HEK293 (cell line): Measurements from ENCODE around the gene TUBB3.

Experiments used
- CTCF ChIA-PET: fragments of 350-600 bp; formaldehyde crosslinking; extraction: SDS; loops from one replicate; lab custom pipeline; 2021; ENCODE audit warnings: antibody characterized with exemption; lab: Yijun Ruan, JAX
- POLR2A ChIA-PET: fragments of 300-600 bp; formaldehyde crosslinking; extraction: SDS; loops from one replicate; lab custom pipeline; 2020; ENCODE audit warnings: antibody characterized with exemption, inconsistent platforms; lab: Yijun Ruan, JAX
- H3K27ac ChIP-seq: fragments of 200-500 bp; sonication (Bioruptor generic); 2 replicates; pipeline ENCODE4 v1.5.1; 2014; ENCODE audit warnings: low read depth, low read length, control low read depth, inconsistent platforms; ENCODE audit errors: extremely low read depth
- H3K36me3 ChIP-seq, 2 experiments: fragments of 200-500 bp in 1 of 2; sonication (Bioruptor generic) in 1 of 2; 1 replicate in 1 of 2; 2 replicates in 1 of 2; pipeline ENCODE4 v1.5.1; 2014 to 2017; ENCODE audit warnings: inconsistent platforms in 2 of 2, low read length in 2 of 2; ENCODE audit not compliant: control insufficient read depth in 2 of 2, insufficient read depth in 1 of 2
- H3K4me1 ChIP-seq: fragments of 200-500 bp; sonication (Bioruptor generic); 2 replicates; pipeline ENCODE4 v1.5.1; 2014; ENCODE audit warnings: mild to moderate bottlenecking, low read length, inconsistent platforms; ENCODE audit not compliant: control insufficient read depth, insufficient read depth
- H3K4me3 ChIP-seq: 2 replicates; pipeline ENCODE4 v1.5.1; 2011; ENCODE audit warnings: low read depth, mild to moderate bottlenecking, control low read depth, low read length, moderate library complexity
- H3K9me3 ChIP-seq: fragments of 200-500 bp; sonication (Bioruptor generic); 2 replicates; pipeline ENCODE4 v1.5.1; 2014; ENCODE audit warnings: low read depth, low read length, inconsistent platforms; ENCODE audit not compliant: control insufficient read depth, insufficient read depth
- EGR2 ChIP-seq: fragments of 450-650 bp; formaldehyde crosslinking; IDR thresholded peaks from 2 replicates; pipeline ENCODE4 v1.5.1; 2016; ENCODE audit warnings: low read depth, missing biosample characterization, missing genetic modification characterization
- KLF1 ChIP-seq: fragments of 450-650 bp; formaldehyde crosslinking; IDR thresholded peaks from 2 replicates; pipeline ENCODE4 v1.5.1; 2016; ENCODE audit warnings: missing biosample characterization, missing genetic modification characterization
- SP2 ChIP-seq: fragments of 450-650 bp; formaldehyde crosslinking; IDR thresholded peaks from 2 replicates; pipeline ENCODE4 v1.5.1; 2016; ENCODE audit warnings: missing biosample characterization, missing genetic modification characterization
- TSHZ1 ChIP-seq: fragments of 450-650 bp; formaldehyde crosslinking; IDR thresholded peaks from 2 replicates; pipeline ENCODE4 v1.5.1; 2016; ENCODE audit warnings: missing biosample characterization, missing genetic modification characterization, borderline replicate concordance
- ZFHX2 ChIP-seq: fragments of 450-650 bp; formaldehyde crosslinking; conservative IDR thresholded peaks from 2 replicates; pipeline ENCODE4 v1.5.1; 2016; ENCODE audit warnings: missing biosample characterization, missing genetic modification characterization
- ZNF10 ChIP-seq: fragments of 450-650 bp; formaldehyde crosslinking; IDR thresholded peaks from 2 replicates; pipeline ENCODE4 v1.5.1; 2017; ENCODE audit warnings: missing biosample characterization, missing genetic modification characterization
- ZNF146 ChIP-seq: fragments of 450-650 bp; formaldehyde crosslinking; IDR thresholded peaks from 2 replicates; pipeline ENCODE4 v1.5.1; 2016; ENCODE audit warnings: missing biosample characterization, missing genetic modification characterization
- ZNF266 ChIP-seq: fragments of 450-650 bp; formaldehyde crosslinking; IDR thresholded peaks from 2 replicates; pipeline ENCODE4 v1.5.1; 2016; ENCODE audit warnings: missing biosample characterization, missing genetic modification characterization, low read depth
- ZNF292 ChIP-seq: fragments of 450-650 bp; formaldehyde crosslinking; IDR thresholded peaks from 2 replicates; pipeline ENCODE4 v1.5.1; 2016; ENCODE audit warnings: low read depth, missing biosample characterization, missing genetic modification characterization, borderline replicate concordance
- ZNF394 ChIP-seq: fragments of 450-650 bp; formaldehyde crosslinking; IDR thresholded peaks from 2 replicates; pipeline ENCODE4 v1.5.1; 2016; ENCODE audit warnings: missing biosample characterization, missing genetic modification characterization, mild to moderate bottlenecking, moderate library complexity, borderline replicate concordance
- ZNF423 ChIP-seq: fragments of 450-650 bp; formaldehyde crosslinking; IDR thresholded peaks from 2 replicates; pipeline ENCODE4 v1.5.1; 2016; ENCODE audit warnings: missing biosample characterization, missing genetic modification characterization
- ZNF48 ChIP-seq: fragments of 450-650 bp; formaldehyde crosslinking; IDR thresholded peaks from 2 replicates; pipeline ENCODE4 v1.5.1; 2016; ENCODE audit warnings: missing biosample characterization, missing genetic modification characterization
- ZNF510 ChIP-seq: fragments of 450-650 bp; formaldehyde crosslinking; IDR thresholded peaks from 2 replicates; pipeline ENCODE4 v1.5.1; 2018; ENCODE audit warnings: mild to moderate bottlenecking, missing genetic modification characterization, missing biosample characterization; ENCODE audit not compliant: insufficient replicate concordance
- ZNF521 ChIP-seq: fragments of 450-650 bp; formaldehyde crosslinking; IDR thresholded peaks from 2 replicates; pipeline ENCODE4 v1.5.1; 2017; ENCODE audit warnings: missing biosample characterization, mild to moderate bottlenecking, missing genetic modification characterization
- ZNF530 ChIP-seq: fragments of 450-650 bp; formaldehyde crosslinking; IDR thresholded peaks from 2 replicates; pipeline ENCODE4 v1.5.1; 2016; ENCODE audit warnings: low read depth, missing biosample characterization, missing genetic modification characterization
- ZNF544 ChIP-seq: fragments of 450-650 bp; formaldehyde crosslinking; IDR thresholded peaks from 2 replicates; pipeline ENCODE4 v1.5.0; 2017; ENCODE audit warnings: missing biosample characterization, missing genetic modification characterization
- ZNF555 ChIP-seq: fragments of 450-650 bp; formaldehyde crosslinking; conservative IDR thresholded peaks from 2 replicates; pipeline ENCODE4 v1.5.1; 2017; ENCODE audit warnings: missing biosample characterization, mild to moderate bottlenecking, missing genetic modification characterization, inconsistent platforms
- ZNF580 ChIP-seq: fragments of 450-650 bp; formaldehyde crosslinking; IDR thresholded peaks from 2 replicates; pipeline ENCODE4 v1.5.1; 2016; ENCODE audit warnings: missing biosample characterization, missing genetic modification characterization
- ZNF585B ChIP-seq: fragments of 450-650 bp; formaldehyde crosslinking; IDR thresholded peaks from 2 replicates; pipeline ENCODE4 v1.5.1; 2016; ENCODE audit warnings: missing biosample characterization, missing genetic modification characterization
- ZNF645 ChIP-seq: fragments of 450-650 bp; formaldehyde crosslinking; IDR thresholded peaks from 2 replicates; pipeline ENCODE4; 2016; ENCODE audit warnings: missing biosample characterization, missing genetic modification characterization
- ZNF76 ChIP-seq: fragments of 450-650 bp; formaldehyde crosslinking; IDR thresholded peaks from 2 replicates; pipeline ENCODE4; 2016; ENCODE audit warnings: low read depth, missing biosample characterization, missing genetic modification characterization, borderline replicate concordance
- ZNF776 ChIP-seq: fragments of 450-650 bp; formaldehyde crosslinking; IDR thresholded peaks from 2 replicates; pipeline ENCODE4 v1.5.0; 2017; ENCODE audit warnings: missing biosample characterization, missing genetic modification characterization, borderline replicate concordance
- ZNF791 ChIP-seq: fragments of 450-650 bp; formaldehyde crosslinking; IDR thresholded peaks from 2 replicates; pipeline ENCODE4 v1.5.1; 2016; ENCODE audit warnings: missing biosample characterization, missing genetic modification characterization

Gene TUBB3

GRCh38 chr16:89957216-89957785, 34.2 kb downstream of the TUBB3 start:
- no peaks in the 10 kb centered on the region for H3K4me1 ChIP-seq
- no peak for TF ChIP-seq KLF1 (tag by site-specific recombination)
- no peak for TF ChIP-seq ZNF585B
- TF ChIP-seq EGR2: peak; percentile 40; the same call in 1 of the 2 replicates
- no peak for TF ChIP-seq ZNF266 (tag by site-specific recombination)
- no peak for TF ChIP-seq ZNF521 (tag by site-specific recombination)
- TF ChIP-seq ZFHX2: peak; percentile 25; the same call in 1 of the 2 replicates
- TF ChIP-seq, all 188 proteins: peak for 2
- POLR2A ChIA-PET: no interaction called here
- CTCF ChIA-PET: interaction anchor here (1.3 kb wide), 1 partner anchor 46 kb away, joined by 3 read pairs; no protein-coding TSS in a partner anchor
- no peaks in the 10 kb centered on the region for H3K9me3 ChIP-seq
- peaks cover 7 to 69% of the 10 kb centered on the region in 2 experiments; a peak in 2 of 3 replicates for H3K36me3 ChIP-seq
- H3K27ac ChIP-seq: no peak overlapping the region
- no peak overlapping the region for H3K4me3 ChIP-seq

DNA sequence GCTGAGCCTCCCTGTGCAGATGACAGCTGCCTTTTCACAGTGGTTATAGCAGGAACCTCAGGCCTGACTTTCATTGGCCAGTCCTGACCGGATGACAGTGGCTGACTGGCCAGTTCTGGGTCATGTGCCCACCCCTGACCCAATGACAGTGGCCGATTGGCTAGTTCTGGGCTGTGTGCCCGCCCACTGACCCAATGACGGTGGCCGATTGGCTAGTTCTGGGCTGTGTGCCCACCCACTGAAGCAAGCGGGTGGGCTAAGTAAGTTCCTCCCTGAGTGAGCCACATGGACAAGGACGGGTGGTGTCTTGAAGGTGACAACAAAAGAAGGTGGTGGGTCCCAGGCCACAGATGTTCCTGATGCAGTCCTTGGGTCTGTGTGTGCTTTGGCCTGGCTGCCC, 34.9 kb downstream of the TUBB3 start:
- H3K4me1 ChIP-seq: no peaks in the 10 kb centered on the region
- H3K9me3 ChIP-seq: no peaks in the 10 kb centered on the region
- H3K4me3 ChIP-seq: no peak overlapping the region
- ChIA-PET POLR2A (no interaction called here), CTCF (no interaction called here)
- TF ChIP-seq ZNF48 (tag by site-specific recombination): no peak
- TF ChIP-seq SP2 (tag by site-specific recombination): peak; percentile 83
- no peak for TF ChIP-seq ZNF791 (tag by site-specific recombination)
- H3K36me3 ChIP-seq: peaks cover 7 to 68% of the 10 kb centered on the region in 2 experiments; a peak in 2 of 3 replicates
- H3K27ac ChIP-seq: no peak overlapping the region

GRCh38 chr16:89958596-89958995, 35.5 kb downstream of the TUBB3 start:
- no peak overlapping the region for H3K27ac ChIP-seq
- TF ChIP-seq ZNF76 (tag by site-specific recombination) (peak; percentile 79), ZNF10 (tag by site-specific recombination) (no peak)
- ChIA-PET CTCF (no interaction called here), POLR2A (no interaction called here)
- peaks cover 7 to 68% of the 10 kb centered on the region in 2 experiments; a peak in 2 of 3 replicates for H3K36me3 ChIP-seq
- H3K9me3 ChIP-seq: no peaks in the 10 kb centered on the region
- H3K4me1 ChIP-seq: no peaks in the 10 kb centered on the region
- H3K4me3 ChIP-seq: no peak overlapping the region

DNA sequence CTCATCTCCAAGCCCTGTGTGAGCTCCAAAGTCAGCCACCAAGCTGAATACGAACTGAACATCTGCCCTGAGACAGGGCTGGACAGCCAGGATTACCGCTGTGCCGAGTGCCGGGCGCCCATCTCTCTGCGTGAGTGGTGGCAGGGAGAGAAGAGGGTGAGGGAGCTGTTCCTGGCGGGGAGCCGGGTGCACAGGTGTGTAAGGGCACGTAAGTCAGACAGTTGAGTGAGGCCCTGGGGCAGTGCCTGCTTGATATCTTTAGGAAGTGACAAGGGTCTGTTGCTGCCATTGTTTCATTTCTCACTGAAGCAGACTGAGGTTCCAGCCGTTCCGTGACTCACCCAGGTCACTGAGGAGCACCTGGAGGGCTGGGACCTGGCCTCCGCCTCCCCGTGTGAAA, 37.8 kb downstream of the TUBB3 start:
- POLR2A ChIA-PET: interaction anchor here (2.0 kb wide), 1 partner anchor 9 kb away, joined by 6 read pairs; no protein-coding TSS in a partner anchor
- CTCF ChIA-PET: no interaction called here
- TF ChIP-seq ZNF423: no peak
- TF ChIP-seq TSHZ1 (tag by site-specific recombination): no peak
- TF ChIP-seq ZNF645: no peak
- no peak for TF ChIP-seq ZNF530 (tag by site-specific recombination)
- TF ChIP-seq ZNF510: no peak
- no peak for TF ChIP-seq ZNF555 (tag by site-specific recombination)
- no peak for TF ChIP-seq ZNF146 (tag by site-specific recombination)
- TF ChIP-seq ZNF394 (tag by site-specific recombination): no peak
- no peak for TF ChIP-seq ZNF776
- no peak for TF ChIP-seq ZNF580 (tag by site-specific recombination)
- TF ChIP-seq ZNF292 (tag by site-specific recombination): no peak
- TF ChIP-seq ZNF544 (tag by site-specific recombination): no peak
- no peak for TF ChIP-seq KLF1 (tag by site-specific recombination)
- TF ChIP-seq, all 188 proteins: peak for 0
- no peaks in the 10 kb centered on the region for H3K4me1 ChIP-seq
- H3K36me3 ChIP-seq: peaks cover 7 to 68% of the 10 kb centered on the region in 2 experiments; a peak in 2 of 3 replicates
- no peaks in the 10 kb centered on the region for H3K9me3 ChIP-seq
- H3K27ac ChIP-seq: no peak overlapping the region
- H3K4me3 ChIP-seq: no peak overlapping the region
